Mammary epithelial cell (primary cell): ENCODE measurements around the gene ALG13.
"Not testable (repeated sequence)": the region's sequence is repeated elsewhere in the genome, so short reads cannot be mapped to it uniquely, and the experiment has no call there.

Source experiments
- EZH2 ChIP-seq: IDR thresholded peaks from 2 replicates; pipeline ENCODE4 v1.6.1; 2012; ENCODE audit warnings: low read length, inconsistent platforms, borderline replicate concordance
- TF ChIP-seq, protein P1 (sequence below), 2 donors: IDR thresholded peaks in 1 of 2; conservative IDR thresholded peaks in 1 of 2; 2 replicates each; pipeline ENCODE4 v1.5.1; 2011 to 2012; ENCODE audit warnings: inconsistent platforms in 2 of 2, low read length in 2 of 2, mild to moderate bottlenecking in 2 of 2, control low read depth in 1 of 2, low read depth in 1 of 2; ENCODE audit not compliant: insufficient read depth in 1 of 2; ENCODE audit errors: extremely low read depth in 1 of 2

DNA sequence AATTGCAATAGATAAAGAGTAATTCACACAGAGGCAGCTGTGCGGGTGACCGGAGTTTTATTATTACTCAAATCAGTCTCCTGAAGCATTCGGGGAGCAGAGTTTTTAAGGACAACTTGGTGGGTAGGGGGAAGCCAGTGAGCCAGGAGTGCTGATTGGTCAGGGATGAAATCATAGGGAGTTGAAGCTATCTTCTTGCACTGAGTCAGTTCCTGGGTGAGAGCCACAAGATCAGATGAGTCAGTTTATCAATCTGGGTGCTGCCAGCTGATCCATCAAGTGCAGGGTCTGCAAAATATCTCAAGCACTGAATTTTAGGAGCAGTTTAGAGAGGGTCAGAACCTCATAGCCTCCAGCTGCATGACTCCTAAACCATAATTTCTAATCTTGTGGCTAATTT, 35.8 kb upstream of the ALG13 start:
- TF ChIP-seq, protein P1, sequence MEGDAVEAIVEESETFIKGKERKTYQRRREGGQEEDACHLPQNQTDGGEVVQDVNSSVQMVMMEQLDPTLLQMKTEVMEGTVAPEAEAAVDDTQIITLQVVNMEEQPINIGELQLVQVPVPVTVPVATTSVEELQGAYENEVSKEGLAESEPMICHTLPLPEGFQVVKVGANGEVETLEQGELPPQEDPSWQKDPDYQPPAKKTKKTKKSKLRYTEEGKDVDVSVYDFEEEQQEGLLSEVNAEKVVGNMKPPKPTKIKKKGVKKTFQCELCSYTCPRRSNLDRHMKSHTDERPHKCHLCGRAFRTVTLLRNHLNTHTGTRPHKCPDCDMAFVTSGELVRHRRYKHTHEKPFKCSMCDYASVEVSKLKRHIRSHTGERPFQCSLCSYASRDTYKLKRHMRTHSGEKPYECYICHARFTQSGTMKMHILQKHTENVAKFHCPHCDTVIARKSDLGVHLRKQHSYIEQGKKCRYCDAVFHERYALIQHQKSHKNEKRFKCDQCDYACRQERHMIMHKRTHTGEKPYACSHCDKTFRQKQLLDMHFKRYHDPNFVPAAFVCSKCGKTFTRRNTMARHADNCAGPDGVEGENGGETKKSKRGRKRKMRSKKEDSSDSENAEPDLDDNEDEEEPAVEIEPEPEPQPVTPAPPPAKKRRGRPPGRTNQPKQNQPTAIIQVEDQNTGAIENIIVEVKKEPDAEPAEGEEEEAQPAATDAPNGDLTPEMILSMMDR (conservative IDR thresholded peaks at IDR 0.05 in 1 of 2, IDR thresholded peaks at IDR 0.05 in 1 of 2; ENCODE audit: extremely low read depth in 1 of 2, insufficient read depth in 1 of 2, low read depth in 1 of 2, low read length in 2 of 2), result not testable (repeated sequence)
- not testable (repeated sequence) for TF ChIP-seq EZH2
